Vagina (tissue), 2 donors: Measurements from ENCODE around the gene NIP7. TPM values are rescaled to one million over a fixed set of nuclear protein-coding genes. Genes with fewer than 3 reads are reported as not detected.
A peak's percentile ranks its signal among the peaks of the same experiment; 100 is the strongest.

Experiments
- DNase-seq, 2 donors: peaks; one replicate each; pipeline ENCODE4 v3.0.0-alpha.2; 2017; ENCODE audit errors: extremely low spot score in 2 of 2
- H3K27ac ChIP-seq: fragments of 200-600 bp; sonication (generic); one replicate; pipeline ENCODE4 v1.5.1; 2019
- H3K27me3 ChIP-seq: fragments of 200-600 bp; sonication (generic); one replicate; pipeline ENCODE4 v1.5.1; 2019
- H3K36me3 ChIP-seq, 2 donors: fragments of 200-600 bp; sonication (generic); one replicate each; pipeline ENCODE4 v1.5.1; 2017 to 2019
- H3K4me1 ChIP-seq: fragments of 200-600 bp; sonication (generic); one replicate; pipeline ENCODE4 v1.5.1; 2019
- H3K4me3 ChIP-seq, 2 donors: fragments of 200-600 bp; sonication (generic); 1 replicate in 1 of 2; 2 replicates in 1 of 2; pipeline ENCODE4 v1.5.1; 2016 to 2019
- H3K9me3 ChIP-seq: fragments of 200-600 bp; sonication (generic); one replicate; pipeline ENCODE4 v1.5.1; 2019
- POLR2A ChIP-seq, 2 donors: fragments of 450-650 bp; IDR thresholded peaks; one replicate each; pipeline ENCODE4 v1.6.1; 2017; ENCODE audit warnings: antibody characterized with exemption in 2 of 2, mild to moderate bottlenecking in 2 of 2, moderate library complexity in 2 of 2
- POLR2AphosphoS5 ChIP-seq, 2 donors: sonication (generic); formaldehyde crosslinking; IDR thresholded peaks; one replicate each; pipeline ENCODE4 v1.9.0; 2017; ENCODE audit warnings: antibody characterized with exemption in 2 of 2, mild to moderate bottlenecking in 2 of 2, low read depth in 1 of 2; ENCODE audit not compliant: insufficient read depth in 1 of 2
- intact Hi-C: fragments of 100-400 bp; cut with DNase I; formaldehyde crosslinking; loops from one replicate; pipeline ENCODE4 v1.15.1; 2023
- total RNA-seq: library from RNA; depleted of rRNA; stranded (reverse); fragments of >200 nt; gene quantifications from one replicate; pipeline ENCODE4 v1.2.3, GENCODE V29; 2016
- TF ChIP-seq, protein P1 (sequence below), 3 experiments: fragments of 450-650 bp in 2 of 3; fragments of 200-600 bp in 1 of 3; sonication (generic) in 1 of 3; IDR thresholded peaks; one replicate each; pipeline ENCODE4 v1.5.1; 2017 to 2019; ENCODE audit warnings: antibody characterized with exemption in 3 of 3, mild to moderate bottlenecking in 2 of 3, moderate library complexity in 2 of 3

The NIP7 gene
- total RNA-seq, 1 donor from 2014 or later: 15.2 TPM

DNA sequence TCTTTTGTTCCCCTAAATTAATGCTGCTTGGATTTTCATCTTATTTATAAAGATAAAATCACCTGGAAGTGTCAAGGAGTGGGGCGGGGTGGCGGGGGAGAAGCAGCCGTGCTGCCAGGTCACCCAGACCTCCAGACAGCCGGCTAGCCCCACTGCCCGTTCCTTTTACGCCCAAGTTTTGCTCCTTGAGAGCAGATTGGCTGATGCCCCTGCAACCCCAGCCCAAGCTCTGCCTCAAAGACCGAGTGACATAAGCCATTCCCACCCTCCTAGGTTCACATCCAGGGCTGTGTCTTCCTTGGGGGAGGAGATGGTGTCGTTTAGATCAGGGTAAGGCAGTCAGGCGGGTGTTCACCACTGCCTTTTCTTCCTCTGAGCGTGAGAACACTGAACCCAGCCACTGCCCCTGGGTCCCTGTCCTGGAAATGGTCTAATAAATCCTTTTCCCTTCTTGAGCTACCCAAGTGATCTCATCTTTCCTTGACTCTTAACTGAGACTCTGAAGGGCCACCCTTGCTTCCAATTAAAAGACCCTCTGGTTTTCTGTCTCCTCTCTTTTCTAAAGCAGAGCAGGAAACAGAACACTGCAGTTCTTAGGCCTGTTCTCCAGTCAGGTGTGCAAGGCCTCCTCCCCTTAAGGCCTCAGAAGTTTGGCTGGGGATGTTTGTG, 14.9 kb upstream of the NIP7 start:
- H3K36me3 ChIP-seq: peaks cover 0 to 60% of the 10 kb centered on the region in 2 donors
- TF ChIP-seq, protein P1, sequence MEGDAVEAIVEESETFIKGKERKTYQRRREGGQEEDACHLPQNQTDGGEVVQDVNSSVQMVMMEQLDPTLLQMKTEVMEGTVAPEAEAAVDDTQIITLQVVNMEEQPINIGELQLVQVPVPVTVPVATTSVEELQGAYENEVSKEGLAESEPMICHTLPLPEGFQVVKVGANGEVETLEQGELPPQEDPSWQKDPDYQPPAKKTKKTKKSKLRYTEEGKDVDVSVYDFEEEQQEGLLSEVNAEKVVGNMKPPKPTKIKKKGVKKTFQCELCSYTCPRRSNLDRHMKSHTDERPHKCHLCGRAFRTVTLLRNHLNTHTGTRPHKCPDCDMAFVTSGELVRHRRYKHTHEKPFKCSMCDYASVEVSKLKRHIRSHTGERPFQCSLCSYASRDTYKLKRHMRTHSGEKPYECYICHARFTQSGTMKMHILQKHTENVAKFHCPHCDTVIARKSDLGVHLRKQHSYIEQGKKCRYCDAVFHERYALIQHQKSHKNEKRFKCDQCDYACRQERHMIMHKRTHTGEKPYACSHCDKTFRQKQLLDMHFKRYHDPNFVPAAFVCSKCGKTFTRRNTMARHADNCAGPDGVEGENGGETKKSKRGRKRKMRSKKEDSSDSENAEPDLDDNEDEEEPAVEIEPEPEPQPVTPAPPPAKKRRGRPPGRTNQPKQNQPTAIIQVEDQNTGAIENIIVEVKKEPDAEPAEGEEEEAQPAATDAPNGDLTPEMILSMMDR (IDR thresholded peaks at IDR 0.05): no peak
- TF ChIP-seq POLR2AphosphoS5 (IDR thresholded peaks at IDR 0.05; ENCODE audit: insufficient read depth in 1 of 2, low read depth in 1 of 2) (no peak), POLR2A (IDR thresholded peaks at IDR 0.05) (no peak)
- H3K27me3 ChIP-seq: no peaks in the 10 kb centered on the region
- no peak overlapping the region for H3K4me3 ChIP-seq
- H3K27ac ChIP-seq: no peak overlapping the region
- no peak for DNase-seq
- intact Hi-C loops: no loop called here
- H3K4me1 ChIP-seq: peaks cover 64% of the 10 kb centered on the region
- H3K9me3 ChIP-seq: no peaks in the 10 kb centered on the region

DNA sequence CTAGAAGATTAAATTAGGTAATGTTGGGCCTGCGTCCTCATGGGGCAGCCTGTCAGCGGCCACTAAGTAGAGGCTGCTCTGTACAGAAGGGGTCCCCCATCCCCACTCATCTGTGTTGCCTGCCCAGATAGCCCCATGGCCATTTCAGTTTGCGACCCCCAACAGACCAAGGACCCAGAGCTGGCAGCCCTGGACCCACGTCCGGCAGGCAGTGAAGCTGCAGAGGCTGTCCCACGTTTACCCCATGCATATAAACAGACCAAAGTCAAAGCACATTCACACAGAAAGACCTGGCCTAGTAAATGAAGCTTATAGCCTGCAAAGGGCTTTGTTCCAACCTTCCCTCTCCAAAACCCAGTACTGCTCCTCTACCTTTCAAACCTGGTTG, 13.8 kb upstream of the NIP7 start:
- intact Hi-C loops: no loop called here
- H3K4me3 ChIP-seq: no peak overlapping the region
- TF ChIP-seq, protein P1 (IDR thresholded peaks at IDR 0.05): no peak
- no peak for TF ChIP-seq POLR2A (IDR thresholded peaks at IDR 0.05)
- no peak for TF ChIP-seq POLR2AphosphoS5 (IDR thresholded peaks at IDR 0.05; ENCODE audit: insufficient read depth in 1 of 2, low read depth in 1 of 2)
- H3K27ac ChIP-seq: no peak overlapping the region
- H3K36me3 ChIP-seq: peaks cover 0 to 49% of the 10 kb centered on the region in 2 donors
- peaks cover 66% of the 10 kb centered on the region for H3K4me1 ChIP-seq
- H3K9me3 ChIP-seq: no peaks in the 10 kb centered on the region
- DNase-seq: peak in 1 of 2 donors; percentile 84
- no peaks in the 10 kb centered on the region for H3K27me3 ChIP-seq

DNA sequence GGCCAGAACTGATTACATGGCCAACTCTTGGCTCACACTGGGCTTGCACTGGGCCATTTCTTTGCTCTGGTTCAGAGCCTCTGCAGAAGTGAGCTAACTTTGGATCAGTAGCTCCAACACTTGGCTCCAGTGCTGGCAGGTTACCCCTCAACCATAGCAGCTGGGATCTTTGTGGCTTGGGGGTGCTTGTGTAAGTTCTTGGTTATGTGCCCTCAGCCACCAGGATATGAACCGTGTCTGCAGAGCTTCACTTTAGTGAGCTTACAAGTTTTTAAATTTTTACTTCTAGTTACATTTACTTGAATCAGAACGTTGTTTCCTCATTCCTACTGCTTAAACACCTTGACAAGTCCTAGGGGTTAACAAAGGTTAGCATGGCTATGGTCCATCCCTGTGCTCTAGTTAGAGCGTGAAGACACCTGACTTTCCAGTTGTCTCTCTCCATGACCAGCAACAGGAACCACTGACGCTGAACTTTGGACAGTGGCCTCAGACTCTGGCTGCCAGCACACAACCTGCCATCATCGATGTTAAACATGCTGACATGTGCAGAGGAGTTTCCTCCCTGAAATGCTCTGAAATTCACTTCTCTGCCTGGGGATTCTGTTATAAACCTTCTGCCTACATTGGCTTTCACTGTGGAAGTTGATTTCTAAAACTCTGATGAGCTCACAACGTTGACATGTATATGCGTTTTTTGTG, 13.2 kb upstream of the NIP7 start:
- intact Hi-C loops: no loop called here
- TF ChIP-seq, protein P1 (IDR thresholded peaks at IDR 0.05): no peak
- TF ChIP-seq POLR2A (IDR thresholded peaks at IDR 0.05) (no peak), POLR2AphosphoS5 (IDR thresholded peaks at IDR 0.05; ENCODE audit: insufficient read depth in 1 of 2, low read depth in 1 of 2) (no peak)
- no peaks in the 10 kb centered on the region for H3K27me3 ChIP-seq
- H3K27ac ChIP-seq: no peak overlapping the region
- DNase-seq: no peak
- H3K36me3 ChIP-seq: peaks cover 0 to 43% of the 10 kb centered on the region in 2 donors
- H3K4me3 ChIP-seq: no peak overlapping the region
- H3K9me3 ChIP-seq: no peaks in the 10 kb centered on the region
- H3K4me1 ChIP-seq: peaks cover 71% of the 10 kb centered on the region

DNA sequence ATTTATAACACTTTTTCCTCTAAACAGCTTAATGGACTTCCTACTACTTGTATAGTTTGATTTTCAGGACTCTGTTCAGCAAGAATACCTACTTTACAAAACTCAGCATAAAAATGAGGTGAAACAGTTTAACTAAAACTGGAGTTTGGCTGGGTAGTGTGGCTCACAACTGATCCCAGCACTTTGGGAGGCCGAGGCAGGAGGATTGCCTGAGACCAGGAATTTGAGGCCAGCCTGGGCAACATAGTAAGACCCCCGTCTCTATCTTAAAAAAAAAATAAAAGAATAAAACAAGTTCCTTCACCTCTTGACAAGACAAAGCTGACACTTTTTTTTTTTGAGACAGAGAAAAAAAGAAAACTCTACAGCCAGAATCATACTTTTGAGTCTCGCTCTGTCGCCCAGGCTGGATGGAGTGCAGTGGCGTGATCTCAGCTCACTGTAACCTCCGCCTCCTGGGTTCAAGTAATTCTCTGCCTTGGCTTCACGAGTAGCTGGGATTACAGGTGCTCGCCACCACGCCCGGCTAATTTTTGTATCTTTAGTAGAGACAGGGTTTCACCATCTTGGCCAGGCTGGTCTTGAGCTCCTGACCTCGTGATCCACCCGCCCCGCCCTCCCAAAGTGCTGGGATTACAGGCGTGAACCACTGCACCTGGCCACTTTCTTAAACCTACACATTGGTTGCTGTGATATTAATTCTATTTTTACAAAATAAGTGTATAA, 11.8 kb upstream of the NIP7 start:
- Histone ChIP-seq H3K9me3 (no peaks in the 10 kb centered on the region), H3K4me1 (peaks cover 77% of the 10 kb centered on the region), H3K27ac (no peak overlapping the region), H3K27me3 (no peaks in the 10 kb centered on the region), H3K4me3 (no peak overlapping the region), H3K36me3 (peaks cover 0 to 29% of the 10 kb centered on the region in 2 donors)
- TF ChIP-seq, protein P1 (IDR thresholded peaks at IDR 0.05): no peak
- TF ChIP-seq POLR2A (IDR thresholded peaks at IDR 0.05) (no peak), POLR2AphosphoS5 (IDR thresholded peaks at IDR 0.05; ENCODE audit: insufficient read depth in 1 of 2, low read depth in 1 of 2) (no peak)
- DNase-seq: no peak
- intact Hi-C loops: no loop called here
